Keratinocyte (primary cell): ENCODE data around the gene GPANK1. TPM values are rescaled to one million over a fixed set of nuclear protein-coding genes. Genes with fewer than 3 reads are reported as not detected.
A peak's percentile ranks its signal among the peaks of the same experiment; 100 is the strongest.

Source experiments
- DNase-seq: peaks from one replicate; pipeline ENCODE4 v3.0.0-alpha.2; 2011; ENCODE audit warnings: low read depth, missing footprints, low spot score
- FAIRE-seq: peaks from 2 replicates; lab custom pipeline; 2011; peaks lifted over from hg19 to GRCh38; lab: Jason Lieb, UNC
- H2AFZ ChIP-seq: 2 replicates; pipeline ENCODE4 v1.6.0; 2012; ENCODE audit warnings: low read length, control low read depth, inconsistent platforms; ENCODE audit not compliant: control insufficient read depth
- H3K27ac ChIP-seq: 2 replicates; pipeline ENCODE4 v1.5.1; 2011; ENCODE audit warnings: low read length; ENCODE audit not compliant: control insufficient read depth, insufficient read depth
- H3K27me3 ChIP-seq: 3 replicates; pipeline ENCODE4 v1.6.0; 2011; ENCODE audit warnings: low read length; ENCODE audit not compliant: control insufficient read depth, insufficient read depth; ENCODE audit errors: extremely low read depth
- H3K36me3 ChIP-seq, 2 experiments: 2 replicates in 1 of 2; 3 replicates in 1 of 2; pipeline ENCODE4 v1.5.1; 2011; ENCODE audit warnings: low read length in 2 of 2, mild to moderate bottlenecking in 1 of 2; ENCODE audit not compliant: control insufficient read depth in 2 of 2, insufficient read depth in 2 of 2; ENCODE audit errors: extremely low read depth in 1 of 2
- H3K4me1 ChIP-seq: 3 replicates; pipeline ENCODE4 v1.5.1; 2011; ENCODE audit warnings: low read length; ENCODE audit not compliant: control insufficient read depth, insufficient read depth; ENCODE audit errors: extremely low read depth
- H3K4me2 ChIP-seq: 3 replicates; pipeline ENCODE4 v1.6.0; 2011; ENCODE audit warnings: low read depth, low read length; ENCODE audit not compliant: control insufficient read depth, insufficient read depth; ENCODE audit errors: extremely low read depth
- H3K4me3 ChIP-seq, 3 experiments: fragments of 200-600 bp in 1 of 3; sonication (generic) in 1 of 3; 2 replicates in 2 of 3; 3 replicates in 1 of 3; pipeline ENCODE4 v1.5.1; 2011 to 2016; ENCODE audit warnings: low read length in 3 of 3, mild to moderate bottlenecking in 3 of 3, control low read depth in 2 of 3, inconsistent platforms in 1 of 3, low read depth in 1 of 3, mixed read lengths in 1 of 3, mixed run types in 1 of 3, moderate library complexity in 1 of 3; ENCODE audit not compliant: control insufficient read depth in 2 of 3, insufficient read depth in 2 of 3; ENCODE audit errors: extremely low read depth in 1 of 3
- H3K79me2 ChIP-seq: 2 replicates; pipeline ENCODE4 v1.6.0; 2012; ENCODE audit warnings: low read length; ENCODE audit not compliant: control insufficient read depth, insufficient read depth
- H3K9ac ChIP-seq: 3 replicates; pipeline ENCODE4 v1.6.0; 2011; ENCODE audit warnings: low read length; ENCODE audit not compliant: control insufficient read depth, insufficient read depth; ENCODE audit errors: extremely low read depth
- H3K9me1 ChIP-seq: 3 replicates; pipeline ENCODE4 v1.6.0; 2011; ENCODE audit warnings: low read length; ENCODE audit not compliant: control insufficient read depth, insufficient read depth; ENCODE audit errors: extremely low read depth
- H3K9me3 ChIP-seq: 2 replicates; pipeline ENCODE4 v1.5.1; 2012; ENCODE audit warnings: low read depth, low read length; ENCODE audit not compliant: control insufficient read depth
- H4K20me1 ChIP-seq: 3 replicates; pipeline ENCODE4 v1.6.0; 2011; ENCODE audit warnings: low read length; ENCODE audit not compliant: control insufficient read depth, insufficient read depth; ENCODE audit errors: extremely low read depth
- EZH2 ChIP-seq: IDR thresholded peaks from one replicate; pipeline ENCODE4 v1.6.1; 2012; ENCODE audit warnings: inconsistent platforms, mild to moderate bottlenecking, low read length, moderate library complexity
- dilution Hi-C: fragments of 300-500 bp; cut with MboI; formaldehyde crosslinking; loops from one replicate; pipeline ENCODE4 v1.7.0; 2020; ENCODE audit warnings: low sequenced_read_pairs; ENCODE audit not compliant: extremely low pct_ligation_motif_present
- polyA plus RNA-seq, 5 experiments: library from polyadenylated mRNA; depleted of rRNA in 3 of 5; stranded (reverse) in 3 of 5; stranded (forward) in 1 of 5; unstranded in 1 of 5; fragments of >200 nt; gene quantifications; 1 replicate in 1 of 5; 2 replicates in 3 of 5; 3 replicates in 1 of 5; pipeline versions ENCODE4 v1.2.1 to v1.2.3, GENCODE V29; 2011 to 2012; ENCODE audit warnings: missing spikeins in 2 of 5, low read depth in 1 of 5, low replicate concordance in 1 of 5
- TF ChIP-seq, protein P1 (sequence below), 3 experiments: IDR thresholded peaks in 1 of 3; conservative IDR thresholded peaks in 1 of 3; optimal IDR thresholded peaks in 1 of 3; 2 replicates in 2 of 3; 3 replicates in 1 of 3; pipeline versions ENCODE3 to v1.5.1; 2011; ENCODE audit warnings: low read length in 3 of 3, mild to moderate bottlenecking in 3 of 3, moderate library complexity in 2 of 3, control low read depth in 1 of 3, inconsistent platforms in 1 of 3; ENCODE audit not compliant: insufficient read depth in 2 of 3; ENCODE audit errors: extremely low read depth in 1 of 3

GPANK1 gene
- polyA plus RNA-seq, 1 donor (not counting 4 experiments of a cell fraction or from before 2014, with no cell fraction given): 10.0 TPM

DNA sequence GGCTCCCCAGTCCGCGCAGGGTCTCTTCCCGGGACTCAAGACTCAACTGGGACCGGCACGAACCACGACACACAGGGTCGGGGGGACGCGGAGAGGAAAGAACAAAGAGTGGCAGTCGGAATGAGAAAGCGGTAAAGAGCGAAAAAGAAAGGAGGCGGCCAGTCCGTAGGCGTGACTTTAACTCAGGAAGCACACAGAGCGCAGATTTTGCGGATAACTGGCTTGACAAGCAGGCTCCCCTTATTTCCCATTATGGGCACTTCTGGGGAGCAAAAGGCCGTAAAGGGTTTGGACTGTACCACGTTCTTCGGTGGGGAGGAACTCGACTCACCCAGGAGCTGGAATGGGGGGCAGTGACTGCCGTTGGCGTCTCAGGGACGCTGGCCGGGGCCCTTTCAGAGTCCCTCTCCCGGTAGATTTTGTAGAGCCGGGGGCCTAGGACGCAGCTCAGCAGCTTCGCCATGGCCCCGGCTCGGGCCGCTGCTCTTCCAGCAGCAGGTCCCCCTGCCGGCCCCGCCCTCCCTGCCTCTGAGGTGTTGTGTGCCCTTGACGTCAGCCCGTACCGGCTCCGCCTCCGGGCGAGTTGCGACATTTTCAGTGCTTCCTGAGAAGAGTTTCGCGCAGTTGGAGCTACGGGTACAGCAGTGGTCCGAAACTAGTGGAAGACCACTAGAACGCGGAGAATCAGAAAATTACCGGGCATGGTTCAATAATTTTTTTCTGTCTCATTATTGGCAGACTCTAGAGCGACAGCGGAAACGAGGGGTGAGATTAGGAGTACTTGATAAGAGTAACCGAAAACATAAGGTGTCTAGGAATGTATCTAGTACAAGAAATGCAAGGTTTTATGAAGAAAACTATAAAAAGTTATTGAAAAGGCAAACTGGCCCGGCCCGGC is 38.3 kb upstream of the GPANK1 start, which contains the start of gene ABHD16A:
Gene ABHD16A (minus strand): TSS at position 506 of the 898 bp plus-strand sequence. CDS start 43 bp downstream, at position 463.
- H3K27ac ChIP-seq: peak within 1 kb of the TSS; percentile 87
- dilution Hi-C loops: no loop called here
- H3K4me2 ChIP-seq: peak within 1 kb of the TSS; percentile 98
- H4K20me1 ChIP-seq: no peaks in the 10 kb centered on the region
- H3K9me3 ChIP-seq: no peaks in the 10 kb centered on the region
- peak; percentile 82 for DNase-seq
- H3K9ac ChIP-seq: peak within 1 kb of the TSS; percentile 89
- H3K36me3 ChIP-seq: no peaks in the 10 kb centered on the region
- peaks cover 9% of the 10 kb centered on the region for H3K4me1 ChIP-seq
- peak within 1 kb of the TSS; percentile 86 for H2AFZ ChIP-seq
- peak within 1 kb of the TSS; percentile 73 to 87 (median 86) for H3K4me3 ChIP-seq
- TF ChIP-seq, protein P1, sequence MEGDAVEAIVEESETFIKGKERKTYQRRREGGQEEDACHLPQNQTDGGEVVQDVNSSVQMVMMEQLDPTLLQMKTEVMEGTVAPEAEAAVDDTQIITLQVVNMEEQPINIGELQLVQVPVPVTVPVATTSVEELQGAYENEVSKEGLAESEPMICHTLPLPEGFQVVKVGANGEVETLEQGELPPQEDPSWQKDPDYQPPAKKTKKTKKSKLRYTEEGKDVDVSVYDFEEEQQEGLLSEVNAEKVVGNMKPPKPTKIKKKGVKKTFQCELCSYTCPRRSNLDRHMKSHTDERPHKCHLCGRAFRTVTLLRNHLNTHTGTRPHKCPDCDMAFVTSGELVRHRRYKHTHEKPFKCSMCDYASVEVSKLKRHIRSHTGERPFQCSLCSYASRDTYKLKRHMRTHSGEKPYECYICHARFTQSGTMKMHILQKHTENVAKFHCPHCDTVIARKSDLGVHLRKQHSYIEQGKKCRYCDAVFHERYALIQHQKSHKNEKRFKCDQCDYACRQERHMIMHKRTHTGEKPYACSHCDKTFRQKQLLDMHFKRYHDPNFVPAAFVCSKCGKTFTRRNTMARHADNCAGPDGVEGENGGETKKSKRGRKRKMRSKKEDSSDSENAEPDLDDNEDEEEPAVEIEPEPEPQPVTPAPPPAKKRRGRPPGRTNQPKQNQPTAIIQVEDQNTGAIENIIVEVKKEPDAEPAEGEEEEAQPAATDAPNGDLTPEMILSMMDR (optimal IDR thresholded peaks at IDR 0.05 in 1 of 3, IDR thresholded peaks at IDR 0.05 in 1 of 3, conservative IDR thresholded peaks at IDR 0.05 in 1 of 3; ENCODE audit: extremely low read depth in 1 of 3, insufficient read depth in 2 of 3, low read length in 3 of 3): peak in 1 of 3 experiments; percentile 14
- no peak for TF ChIP-seq EZH2
- H3K79me2 ChIP-seq: peaks cover 19% of the 10 kb centered on the region
- FAIRE-seq: peak; percentile 80
- H3K27me3 ChIP-seq: no peaks in the 10 kb centered on the region
- no peaks in the 10 kb centered on the region for H3K9me1 ChIP-seq

DNA sequence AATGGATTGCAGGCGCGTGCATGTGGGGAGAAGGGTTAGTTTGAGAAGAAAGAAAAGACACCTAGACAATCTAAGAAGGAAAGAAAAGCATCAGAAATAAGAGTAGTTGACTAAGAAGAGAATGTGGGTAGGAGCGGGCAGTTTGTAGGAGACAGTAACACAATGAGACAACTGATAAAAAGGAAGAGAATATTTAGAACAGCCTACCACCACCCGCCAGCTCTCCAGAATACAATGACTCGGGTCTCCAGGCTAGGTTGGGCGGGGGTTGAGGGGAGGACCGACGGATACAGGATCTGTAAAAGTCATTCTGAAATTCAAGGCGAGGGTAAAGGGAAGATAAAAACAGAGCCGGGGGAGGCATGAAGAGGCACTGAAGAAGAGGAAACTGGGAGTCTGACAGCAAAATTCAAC is 37.6 kb upstream of the GPANK1 start:
- Histone ChIP-seq H3K9me3 (no peaks in the 10 kb centered on the region), H3K9ac (peak overlapping the region; percentile 89), H3K79me2 (peaks cover 19% of the 10 kb centered on the region), H3K27me3 (no peaks in the 10 kb centered on the region), H3K4me2 (peak overlapping the region; percentile 98), H2AFZ (peak overlapping the region; percentile 86), H3K4me1 (peaks cover 9% of the 10 kb centered on the region), H3K36me3 (no peaks in the 10 kb centered on the region), H3K27ac (peak overlapping the region; percentile 87), H3K9me1 (no peaks in the 10 kb centered on the region), H4K20me1 (no peaks in the 10 kb centered on the region), H3K4me3 (peak overlapping the region; percentile 73 to 87 (median 86))
- no peak for DNase-seq
- FAIRE-seq: no peak
- TF ChIP-seq, protein P1 (optimal IDR thresholded peaks at IDR 0.05 in 1 of 3, IDR thresholded peaks at IDR 0.05 in 1 of 3, conservative IDR thresholded peaks at IDR 0.05 in 1 of 3; ENCODE audit: extremely low read depth in 1 of 3, insufficient read depth in 2 of 3, low read length in 3 of 3): no peak
- no peak for TF ChIP-seq EZH2
- dilution Hi-C loops: no loop called here
